ENCODE measurements around the gene KLHL4. TPM values are rescaled to one million over a fixed set of nuclear protein-coding genes. Genes with fewer than 3 reads are reported as not detected.
"Not testable (repeated sequence)": the region's sequence is repeated elsewhere in the genome, so short reads cannot be mapped to it uniquely, and the experiment has no call there.

Gene KLHL4
- total RNA-seq, 1 donor from 2014 or later = 0.58 TPM

GRCh38 chrX:87693204-87693603 is 175.6 kb downstream of the KLHL4 start:
- DNase-seq (ENCODE audit: low read depth) = no peak
- TF ChIP-seq CTCF (conservative IDR thresholded peaks at IDR 0.05; ENCODE audit: low read depth, low read length) = no peak
- no peak overlapping the region for H3K4me3 ChIP-seq (ENCODE audit: low read depth, low read length)

- no peak overlapping the region for H3K4me3 ChIP-seq (ENCODE audit: low read depth, low read length)
- no peak for DNase-seq (ENCODE audit: low read depth)
- no peak for TF ChIP-seq CTCF (conservative IDR thresholded peaks at IDR 0.05; ENCODE audit: low read depth, low read length)
Observed at GRCh38 chrX:87697409-87697808, 179.8 kb downstream of the KLHL4 start.

GRCh38 chrX:87702795-87703194 is 185.2 kb downstream of the KLHL4 start:
- TF ChIP-seq CTCF (conservative IDR thresholded peaks at IDR 0.05; ENCODE audit: low read depth, low read length) = no peak

GRCh38 chrX:87703469-87703868 is 185.9 kb downstream of the KLHL4 start:
- H3K4me3 ChIP-seq (ENCODE audit: low read depth, low read length); DNase-seq (ENCODE audit: low read depth): not testable (repeated sequence)

More at GRCh38 chrX:87702795-87703194, 185.2 kb downstream of the KLHL4 start:
- DNase-seq (ENCODE audit: low read depth) = no peak
- H3K4me3 ChIP-seq (ENCODE audit: low read depth, low read length) = no peak overlapping the region

- DNase-seq (ENCODE audit: low read depth) = no peak
- no peak overlapping the region for H3K4me3 ChIP-seq (ENCODE audit: low read depth, low read length)
- TF ChIP-seq CTCF (conservative IDR thresholded peaks at IDR 0.05; ENCODE audit: low read depth, low read length) = no peak
Observed at GRCh38 chrX:87706134-87706533, 188.5 kb downstream of the KLHL4 start.

- DNase-seq (ENCODE audit: low read depth) = no peak
- no peak for TF ChIP-seq CTCF (conservative IDR thresholded peaks at IDR 0.05; ENCODE audit: low read depth, low read length)
- H3K4me3 ChIP-seq (ENCODE audit: low read depth, low read length) = no peak overlapping the region
Observed at GRCh38 chrX:87710580-87710979, 193.0 kb downstream of the KLHL4 start.

Measured in epithelial cell of proximal tubule (primary cell).